Spleen (tissue), 7 donors: Measurements from ENCODE around the gene AK8.

ENCODE experiments used
- CTCF ChIP-seq, 11 experiments: fragments of 200-600 bp in 7 of 11; fragments of 450-650 bp in 4 of 11; sonication (generic) in 4 of 11; IDR thresholded peaks in 8 of 11; conservative IDR thresholded peaks in 3 of 11; 1 replicate in 7 of 11; 2 replicates in 4 of 11; pipeline versions ENCODE4 v1.4.0 to v1.8.0; 2016 to 2021; ENCODE audit warnings: antibody characterized with exemption in 11 of 11, inconsistent platforms in 4 of 11, mild to moderate bottlenecking in 1 of 11
- POLR2A ChIP-seq, 3 donors: fragments of 450-650 bp; IDR thresholded peaks; one replicate each; pipeline ENCODE4 v1.5.1; 2017; ENCODE audit warnings: antibody characterized with exemption in 3 of 3, mild to moderate bottlenecking in 1 of 3
- donor health status: DM: no; HTN: no; CAD: no; lungs with moderate emphysema.
- donor health status: DM: no; HTN: no; CAD: no.
- donor health status: DM: no; HTN: no; CAD: no.

- TF ChIP-seq CTCF (IDR thresholded peaks at IDR 0.05 in 8 of 11, conservative IDR thresholded peaks at IDR 0.05 in 3 of 11) (no peak), POLR2A (IDR thresholded peaks at IDR 0.05) (no peak)
These were observed 162.1 kb downstream of the AK8 start for GRCh38 chr9:132716007-132716406.
